Measurements from ENCODE around the gene BROX. TPM values are rescaled to one million over a fixed set of nuclear protein-coding genes. Genes with fewer than 3 reads are reported as not detected.

Gene BROX
- total RNA-seq, 1 donor from 2014 or later, result 75.6 TPM

- DNase-seq (ENCODE audit: low read depth), result no peak
- TF ChIP-seq, protein P1, sequence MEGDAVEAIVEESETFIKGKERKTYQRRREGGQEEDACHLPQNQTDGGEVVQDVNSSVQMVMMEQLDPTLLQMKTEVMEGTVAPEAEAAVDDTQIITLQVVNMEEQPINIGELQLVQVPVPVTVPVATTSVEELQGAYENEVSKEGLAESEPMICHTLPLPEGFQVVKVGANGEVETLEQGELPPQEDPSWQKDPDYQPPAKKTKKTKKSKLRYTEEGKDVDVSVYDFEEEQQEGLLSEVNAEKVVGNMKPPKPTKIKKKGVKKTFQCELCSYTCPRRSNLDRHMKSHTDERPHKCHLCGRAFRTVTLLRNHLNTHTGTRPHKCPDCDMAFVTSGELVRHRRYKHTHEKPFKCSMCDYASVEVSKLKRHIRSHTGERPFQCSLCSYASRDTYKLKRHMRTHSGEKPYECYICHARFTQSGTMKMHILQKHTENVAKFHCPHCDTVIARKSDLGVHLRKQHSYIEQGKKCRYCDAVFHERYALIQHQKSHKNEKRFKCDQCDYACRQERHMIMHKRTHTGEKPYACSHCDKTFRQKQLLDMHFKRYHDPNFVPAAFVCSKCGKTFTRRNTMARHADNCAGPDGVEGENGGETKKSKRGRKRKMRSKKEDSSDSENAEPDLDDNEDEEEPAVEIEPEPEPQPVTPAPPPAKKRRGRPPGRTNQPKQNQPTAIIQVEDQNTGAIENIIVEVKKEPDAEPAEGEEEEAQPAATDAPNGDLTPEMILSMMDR (IDR thresholded peaks at IDR 0.05; ENCODE audit: insufficient read depth, low read length, poor library complexity, severe bottlenecking), result no peak
These were observed 32.3 kb upstream of the BROX start for GRCh38 chr1:222680080-222680479.

GRCh38 chr1:222691016-222691415 lies 21.3 kb upstream of the BROX start:
- Histone ChIP-seq H3K36me3 (ENCODE audit: control insufficient read depth, insufficient read depth, low read length) (no peaks in the 10 kb centered on the region), H3K4me3 (ENCODE audit: low read depth, low read length) (no peak overlapping the region), H3K27me3 (ENCODE audit: control insufficient read depth, insufficient read depth, low read length) (no peaks in the 10 kb centered on the region)
- TF ChIP-seq, protein P1 (IDR thresholded peaks at IDR 0.05; ENCODE audit: insufficient read depth, low read length, poor library complexity, severe bottlenecking), result no peak
- no peak for DNase-seq (ENCODE audit: low read depth)

More at GRCh38 chr1:222680080-222680479, 32.3 kb upstream of the BROX start:
- Histone ChIP-seq H3K4me3 (ENCODE audit: low read depth, low read length) (no peak overlapping the region), H3K27me3 (ENCODE audit: control insufficient read depth, insufficient read depth, low read length) (no peaks in the 10 kb centered on the region), H3K36me3 (ENCODE audit: control insufficient read depth, insufficient read depth, low read length) (peaks cover 1% of the 10 kb centered on the region)

GRCh38 chr1:222694927-222695326 lies 17.4 kb upstream of the BROX start:
- no peak for DNase-seq (ENCODE audit: low read depth)
- TF ChIP-seq, protein P1 (IDR thresholded peaks at IDR 0.05; ENCODE audit: insufficient read depth, low read length, poor library complexity, severe bottlenecking), result no peak
- no peaks in the 10 kb centered on the region for H3K27me3 ChIP-seq (ENCODE audit: control insufficient read depth, insufficient read depth, low read length)
- no peaks in the 10 kb centered on the region for H3K36me3 ChIP-seq (ENCODE audit: control insufficient read depth, insufficient read depth, low read length)
- no peak overlapping the region for H3K4me3 ChIP-seq (ENCODE audit: low read depth, low read length)

- DNase-seq (ENCODE audit: low read depth), result no peak
- H3K36me3 ChIP-seq (ENCODE audit: control insufficient read depth, insufficient read depth, low read length), result no peaks in the 10 kb centered on the region
- TF ChIP-seq, protein P1 (IDR thresholded peaks at IDR 0.05; ENCODE audit: insufficient read depth, low read length, poor library complexity, severe bottlenecking), result no peak
- H3K4me3 ChIP-seq (ENCODE audit: low read depth, low read length), result no peak overlapping the region
- H3K27me3 ChIP-seq (ENCODE audit: control insufficient read depth, insufficient read depth, low read length), result no peaks in the 10 kb centered on the region
These were observed 15.6 kb upstream of the BROX start for GRCh38 chr1:222696741-222697140.

GRCh38 chr1:222697203-222697602 lies 15.2 kb upstream of the BROX start:
- H3K4me3 ChIP-seq (ENCODE audit: low read depth, low read length), result no peak overlapping the region
- TF ChIP-seq, protein P1 (IDR thresholded peaks at IDR 0.05; ENCODE audit: insufficient read depth, low read length, poor library complexity, severe bottlenecking), result no peak
- H3K36me3 ChIP-seq (ENCODE audit: control insufficient read depth, insufficient read depth, low read length), result no peaks in the 10 kb centered on the region
- H3K27me3 ChIP-seq (ENCODE audit: control insufficient read depth, insufficient read depth, low read length), result no peaks in the 10 kb centered on the region
- no peak for DNase-seq (ENCODE audit: low read depth)

GRCh38 chr1:222697826-222698225 lies 14.5 kb upstream of the BROX start:
- no peak overlapping the region for H3K4me3 ChIP-seq (ENCODE audit: low read depth, low read length)
- no peak for DNase-seq (ENCODE audit: low read depth)
- H3K27me3 ChIP-seq (ENCODE audit: control insufficient read depth, insufficient read depth, low read length), result no peaks in the 10 kb centered on the region
- no peaks in the 10 kb centered on the region for H3K36me3 ChIP-seq (ENCODE audit: control insufficient read depth, insufficient read depth, low read length)
- TF ChIP-seq, protein P1 (IDR thresholded peaks at IDR 0.05; ENCODE audit: insufficient read depth, low read length, poor library complexity, severe bottlenecking), result no peak
